ENCODE results near the gene AHCTF1. TPM values are rescaled to one million over a fixed set of nuclear protein-coding genes. Genes with fewer than 3 reads are reported as not detected.
A peak's percentile ranks its signal among the peaks of the same experiment; 100 is the strongest.

Gene AHCTF1
- total RNA-seq, 1 experiment from 2014 or later: 112 TPM

DNA sequence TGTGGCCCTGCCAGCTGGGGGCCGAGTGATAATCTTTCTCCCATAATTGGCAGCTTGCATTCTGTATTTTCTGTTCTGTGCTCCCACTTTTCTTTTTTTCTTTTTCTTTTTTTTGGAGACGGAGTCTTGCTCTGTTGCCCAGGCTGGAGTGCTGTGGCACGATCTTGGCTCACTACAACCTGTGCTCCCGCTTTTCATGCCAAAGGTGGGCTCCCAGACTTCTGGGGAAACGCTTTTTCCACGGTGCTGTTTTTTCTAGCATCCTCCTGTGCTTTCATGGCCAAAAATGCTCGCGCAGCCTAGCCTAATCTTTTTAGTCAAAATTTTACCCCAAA is 585 bp upstream of the AHCTF1 start:
- CTCF ChIA-PET: interaction anchor here (0.5 to 1.8 kb wide), 4 partner anchors 11 to 368 kb away, joined by 3 to 6 read pairs (median 4); no protein-coding TSS in a partner anchor
- Mint-ChIP-seq H3K27me3 (ENCODE audit: insufficient read depth, unreplicated experiment) (no peaks in the 10 kb centered on the region), H3K27ac (ENCODE audit: low read depth, unreplicated experiment) (peak overlapping the region; percentile 95), H3K4me3 (ENCODE audit: unreplicated experiment) (peak overlapping the region; percentile 88), H3K4me1 (ENCODE audit: insufficient read depth, unreplicated experiment) (peaks cover 29% of the 10 kb centered on the region), H3K36me3 (ENCODE audit: insufficient read depth, unreplicated experiment) (peaks cover 40% of the 10 kb centered on the region), H3K9me3 (ENCODE audit: unreplicated experiment) (no peaks in the 10 kb centered on the region)
- intact Hi-C loops (cut with micrococcal nuclease): loop anchor here (1.0 kb wide), 2 partner anchors 146 to 362 kb away; partner anchors contain the start of gene ZNF670
- BruUV-seq (replicated peaks): TSS peak; percentile 75
- TF ChIP-seq, protein P1, sequence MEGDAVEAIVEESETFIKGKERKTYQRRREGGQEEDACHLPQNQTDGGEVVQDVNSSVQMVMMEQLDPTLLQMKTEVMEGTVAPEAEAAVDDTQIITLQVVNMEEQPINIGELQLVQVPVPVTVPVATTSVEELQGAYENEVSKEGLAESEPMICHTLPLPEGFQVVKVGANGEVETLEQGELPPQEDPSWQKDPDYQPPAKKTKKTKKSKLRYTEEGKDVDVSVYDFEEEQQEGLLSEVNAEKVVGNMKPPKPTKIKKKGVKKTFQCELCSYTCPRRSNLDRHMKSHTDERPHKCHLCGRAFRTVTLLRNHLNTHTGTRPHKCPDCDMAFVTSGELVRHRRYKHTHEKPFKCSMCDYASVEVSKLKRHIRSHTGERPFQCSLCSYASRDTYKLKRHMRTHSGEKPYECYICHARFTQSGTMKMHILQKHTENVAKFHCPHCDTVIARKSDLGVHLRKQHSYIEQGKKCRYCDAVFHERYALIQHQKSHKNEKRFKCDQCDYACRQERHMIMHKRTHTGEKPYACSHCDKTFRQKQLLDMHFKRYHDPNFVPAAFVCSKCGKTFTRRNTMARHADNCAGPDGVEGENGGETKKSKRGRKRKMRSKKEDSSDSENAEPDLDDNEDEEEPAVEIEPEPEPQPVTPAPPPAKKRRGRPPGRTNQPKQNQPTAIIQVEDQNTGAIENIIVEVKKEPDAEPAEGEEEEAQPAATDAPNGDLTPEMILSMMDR (IDR thresholded peaks at IDR 0.05; ENCODE audit: unreplicated experiment): no peak
- DNase-seq (ENCODE audit: unreplicated experiment): no peak
- POLR2A ChIA-PET: interaction anchor here (0.7 to 5.3 kb wide), 24 partner anchors 8 to 400 kb away, joined by 3 to 104 read pairs (median 6); partner anchors contain the start of genes TFB2M, ZNF496, ZNF669 and ZNF670

DNA sequence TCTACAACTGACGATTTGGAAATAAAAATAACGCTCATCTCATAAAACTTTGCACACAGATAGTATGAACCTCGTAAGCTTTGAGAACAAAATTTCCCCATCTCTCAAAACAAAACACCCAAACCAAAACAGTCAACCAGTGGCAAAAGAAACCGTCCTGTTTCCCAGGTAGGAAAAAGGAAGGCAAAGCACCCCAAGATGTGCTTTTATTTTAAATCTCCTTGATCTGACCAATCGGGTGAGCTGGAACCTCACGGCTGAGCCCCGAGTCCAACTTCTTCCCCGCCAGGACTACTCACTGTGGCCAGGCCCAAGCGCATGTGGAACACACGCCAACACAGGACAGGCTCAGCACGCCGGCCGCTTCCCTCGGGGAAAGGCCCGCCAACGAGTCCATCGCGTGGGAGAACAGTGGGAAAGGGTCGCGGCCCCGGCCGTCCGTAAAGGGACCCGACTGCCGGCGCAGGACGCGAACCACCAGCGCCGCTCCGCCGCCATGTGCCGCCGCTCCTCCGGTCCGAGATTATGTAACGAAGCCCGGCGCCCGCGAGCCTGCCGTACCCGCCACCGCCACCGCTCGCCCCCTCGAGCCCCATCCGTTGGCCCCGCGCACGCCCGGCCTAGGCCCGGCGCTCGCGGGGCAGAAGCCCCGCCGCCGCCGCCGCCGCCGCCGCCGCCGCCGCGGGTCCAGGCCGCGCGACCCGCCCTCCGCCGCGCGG is 759 bp downstream of the AHCTF1 start:
- H3K27me3 Mint-ChIP-seq (ENCODE audit: insufficient read depth, unreplicated experiment): no peaks in the 10 kb centered on the region
- no TSS peak for BruUV-seq (replicated peaks)
- peaks cover 3% of the 10 kb centered on the region for H3K9me3 Mint-ChIP-seq (ENCODE audit: unreplicated experiment)
- TF ChIP-seq, protein P1 (IDR thresholded peaks at IDR 0.05; ENCODE audit: unreplicated experiment): no peak
- POLR2A ChIA-PET: interaction anchor here (0.6 to 5.3 kb wide), 22 partner anchors 8 to 782 kb away, joined by 3 to 104 read pairs (median 9); partner anchors contain the start of genes TFB2M, ZNF496, ZNF669 and ZNF670
- CTCF ChIA-PET: interaction anchor here (0.7 to 2.0 kb wide), 8 partner anchors 10 to 456 kb away, joined by 3 to 11 read pairs (median 4); no protein-coding TSS in a partner anchor
- DNase-seq (ENCODE audit: unreplicated experiment): peak; percentile 79
- peaks cover 54% of the 10 kb centered on the region for H3K36me3 Mint-ChIP-seq (ENCODE audit: insufficient read depth, unreplicated experiment)
- H3K4me3 Mint-ChIP-seq (ENCODE audit: unreplicated experiment): peak overlapping the region; percentile 88
- H3K4me1 Mint-ChIP-seq (ENCODE audit: insufficient read depth, unreplicated experiment): peaks cover 29% of the 10 kb centered on the region
- intact Hi-C loops (cut with micrococcal nuclease): loop anchor here (1.0 to 2.0 kb wide), 2 partner anchors 76 to 400 kb away; partner anchors contain the start of gene ZNF496
- peak overlapping the region; percentile 95 for H3K27ac Mint-ChIP-seq (ENCODE audit: low read depth, unreplicated experiment)

DNA sequence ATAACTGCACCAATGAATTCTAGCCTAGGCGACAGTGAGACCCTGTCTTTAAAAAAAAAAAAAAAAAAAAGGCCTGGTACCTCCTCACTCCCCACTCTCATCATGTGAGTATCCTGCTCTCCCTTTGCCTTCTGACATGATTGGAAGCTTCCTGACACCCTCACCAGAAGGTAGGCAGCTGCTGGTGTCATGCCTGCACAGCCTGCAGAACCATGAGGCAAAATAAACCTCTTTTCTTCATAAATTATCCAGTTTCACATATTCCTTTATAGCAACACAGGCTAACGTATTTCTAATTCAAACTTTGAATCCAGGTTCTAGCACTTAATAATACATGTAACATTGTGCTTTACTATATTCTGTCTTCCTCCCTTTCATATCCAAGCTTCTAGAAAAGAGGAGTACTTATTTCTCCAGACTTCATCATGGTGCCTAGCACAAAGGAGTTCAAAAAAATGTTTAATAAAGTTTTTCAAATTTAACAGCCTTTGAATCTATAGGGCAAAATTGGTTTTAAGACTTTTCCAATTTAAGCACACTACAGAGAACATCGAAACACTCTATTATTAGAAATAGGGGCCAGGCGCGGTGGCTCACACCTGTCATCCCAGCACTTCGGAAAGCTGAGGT is 5.6 kb downstream of the AHCTF1 start:
- no peak for DNase-seq (ENCODE audit: unreplicated experiment)
- BruUV-seq (replicated peaks): no TSS peak
- peaks cover 7% of the 10 kb centered on the region for H3K9me3 Mint-ChIP-seq (ENCODE audit: unreplicated experiment)

More for the DNA sequence above, 5.6 kb downstream of the AHCTF1 start:
- intact Hi-C loops (cut with micrococcal nuclease): loop anchor here (10.0 kb wide), 1 partner anchor 249 kb away; the partner anchor contains the start of gene ZNF124
- CTCF ChIA-PET: interaction anchor here (0.5 kb wide), 1 partner anchor 756 kb away, joined by 3 read pairs; no protein-coding TSS in a partner anchor
- Mint-ChIP-seq H3K4me1 (ENCODE audit: insufficient read depth, unreplicated experiment) (peaks cover 40% of the 10 kb centered on the region), H3K36me3 (ENCODE audit: insufficient read depth, unreplicated experiment) (peaks cover 64% of the 10 kb centered on the region), H3K4me3 (ENCODE audit: unreplicated experiment) (no peak overlapping the region), H3K27me3 (ENCODE audit: insufficient read depth, unreplicated experiment) (no peaks in the 10 kb centered on the region), H3K27ac (ENCODE audit: low read depth, unreplicated experiment) (no peak overlapping the region)
- POLR2A ChIA-PET: no interaction called here
- TF ChIP-seq, protein P1 (IDR thresholded peaks at IDR 0.05; ENCODE audit: unreplicated experiment): no peak

Data from MCF 10A (cell line).